ENCODE results near the gene RNF213. TPM values are rescaled to one million over a fixed set of nuclear protein-coding genes. Genes with fewer than 3 reads are reported as not detected.

RNF213 gene
- total and polyA plus RNA-seq, 4 donors: 67.0 to 198 (median 106) TPM

GRCh38 chr17:80422276-80422675, 161.6 kb downstream of the RNF213 start:
- DNase-seq (no peak), ATAC-seq (ENCODE audit: insufficient read depth, low FRiP score) (no peak)
- Histone ChIP-seq H3K27me3 (ENCODE audit: control insufficient read depth in 3 of 3, insufficient read depth in 3 of 3, low read length in 2 of 3) (no peaks in the 10 kb centered on the region), H3K36me3 (ENCODE audit: control insufficient read depth in 4 of 4, insufficient read depth in 4 of 4, low read length in 4 of 4) (peaks cover 0 to 21% (median 2%) of the 10 kb centered on the region in 4 donors), H3K9me3 (ENCODE audit: control insufficient read depth in 4 of 4, insufficient read depth in 3 of 4, low read length in 3 of 4) (no peaks in the 10 kb centered on the region), H3K27ac (ENCODE audit: low read depth in 1 of 2, low read length in 1 of 2) (no peak overlapping the region), H3K9ac (ENCODE audit: insufficient read depth in 1 of 2, low read length in 2 of 2) (no peak overlapping the region), H3K4me1 (ENCODE audit: control insufficient read depth in 5 of 5, insufficient read depth in 5 of 5, low read length in 5 of 5) (peaks cover 0 to 6% (median 0%) of the 10 kb centered on the region in 5 donors), H3K4me3 (no peak overlapping the region)
- no peak for TF ChIP-seq CTCF (IDR thresholded peaks at IDR 0.05; ENCODE audit: control extremely low read depth, extremely low read depth)
- WGBS, 2 donors: 82 to 87% methylated on average over 17 to 18 of the region's 18 CpGs

GRCh38 chr17:80422981-80423380, 162.3 kb downstream of the RNF213 start:
- ATAC-seq (ENCODE audit: insufficient read depth, low FRiP score): no peak
- Histone ChIP-seq H3K4me3 (no peak overlapping the region), H3K9ac (ENCODE audit: insufficient read depth in 1 of 2, low read length in 2 of 2) (no peak overlapping the region), H3K27me3 (ENCODE audit: control insufficient read depth in 3 of 3, insufficient read depth in 3 of 3, low read length in 2 of 3) (no peaks in the 10 kb centered on the region), H3K36me3 (ENCODE audit: control insufficient read depth in 4 of 4, insufficient read depth in 4 of 4, low read length in 4 of 4) (peaks cover 0 to 16% (median 2%) of the 10 kb centered on the region in 4 donors), H3K4me1 (ENCODE audit: control insufficient read depth in 5 of 5, insufficient read depth in 5 of 5, low read length in 5 of 5) (peaks cover 0 to 6% (median 0%) of the 10 kb centered on the region in 5 donors), H3K9me3 (ENCODE audit: control insufficient read depth in 4 of 4, insufficient read depth in 3 of 4, low read length in 3 of 4) (no peaks in the 10 kb centered on the region), H3K27ac (ENCODE audit: low read depth in 1 of 2, low read length in 1 of 2) (no peak overlapping the region)
- TF ChIP-seq CTCF (IDR thresholded peaks at IDR 0.05; ENCODE audit: control extremely low read depth, extremely low read depth): no peak
- WGBS, 2 donors: 65 to 68% methylated on average over 20 of the region's 20 CpGs
- DNase-seq: no peak

- no peak overlapping the region for H3K4me3 ChIP-seq
- H3K27ac ChIP-seq (ENCODE audit: low read depth in 1 of 2, low read length in 1 of 2): no peak overlapping the region
- H3K36me3 ChIP-seq (ENCODE audit: control insufficient read depth in 4 of 4, insufficient read depth in 4 of 4, low read length in 4 of 4): peaks cover 0 to 10% (median 4%) of the 10 kb centered on the region in 4 donors
- WGBS, 2 donors: 76 to 85% methylated on average over 13 of the region's 13 CpGs
- H3K9ac ChIP-seq (ENCODE audit: insufficient read depth in 1 of 2, low read length in 2 of 2): no peak overlapping the region
- TF ChIP-seq CTCF (IDR thresholded peaks at IDR 0.05; ENCODE audit: control extremely low read depth, extremely low read depth): no peak
- ATAC-seq (ENCODE audit: insufficient read depth, low FRiP score) (no peak), DNase-seq (no peak)
- H3K9me3 ChIP-seq (ENCODE audit: control insufficient read depth in 4 of 4, insufficient read depth in 3 of 4, low read length in 3 of 4): no peaks in the 10 kb centered on the region
- H3K27me3 ChIP-seq (ENCODE audit: control insufficient read depth in 3 of 3, insufficient read depth in 3 of 3, low read length in 2 of 3): no peaks in the 10 kb centered on the region
- H3K4me1 ChIP-seq (ENCODE audit: control insufficient read depth in 5 of 5, insufficient read depth in 5 of 5, low read length in 5 of 5): peaks cover 0 to 6% (median 0%) of the 10 kb centered on the region in 5 donors
Observed at GRCh38 chr17:80423536-80424225, 163.0 kb downstream of the RNF213 start.

Data from lung (tissue), 12 donors.